22Rv1 (cell line): ENCODE results near the gene RYK.

Experiments
- ZFX ChIP-seq: fragments of 450-650 bp; IDR thresholded peaks from 2 replicates; pipeline ENCODE4 v1.6.1; 2017; ENCODE audit warnings: antibody characterized with exemption, borderline replicate concordance
- TF ChIP-seq, protein P1 (sequence below): fragments of 450-650 bp; IDR thresholded peaks from 2 replicates; pipeline ENCODE4 v1.5.1; 2017; ENCODE audit warnings: mild to moderate bottlenecking

- TF ChIP-seq, protein P1, sequence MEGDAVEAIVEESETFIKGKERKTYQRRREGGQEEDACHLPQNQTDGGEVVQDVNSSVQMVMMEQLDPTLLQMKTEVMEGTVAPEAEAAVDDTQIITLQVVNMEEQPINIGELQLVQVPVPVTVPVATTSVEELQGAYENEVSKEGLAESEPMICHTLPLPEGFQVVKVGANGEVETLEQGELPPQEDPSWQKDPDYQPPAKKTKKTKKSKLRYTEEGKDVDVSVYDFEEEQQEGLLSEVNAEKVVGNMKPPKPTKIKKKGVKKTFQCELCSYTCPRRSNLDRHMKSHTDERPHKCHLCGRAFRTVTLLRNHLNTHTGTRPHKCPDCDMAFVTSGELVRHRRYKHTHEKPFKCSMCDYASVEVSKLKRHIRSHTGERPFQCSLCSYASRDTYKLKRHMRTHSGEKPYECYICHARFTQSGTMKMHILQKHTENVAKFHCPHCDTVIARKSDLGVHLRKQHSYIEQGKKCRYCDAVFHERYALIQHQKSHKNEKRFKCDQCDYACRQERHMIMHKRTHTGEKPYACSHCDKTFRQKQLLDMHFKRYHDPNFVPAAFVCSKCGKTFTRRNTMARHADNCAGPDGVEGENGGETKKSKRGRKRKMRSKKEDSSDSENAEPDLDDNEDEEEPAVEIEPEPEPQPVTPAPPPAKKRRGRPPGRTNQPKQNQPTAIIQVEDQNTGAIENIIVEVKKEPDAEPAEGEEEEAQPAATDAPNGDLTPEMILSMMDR: no peak
- TF ChIP-seq ZFX: no peak
Measured at GRCh38 chr3:134147411-134147810, 103.2 kb downstream of the RYK start.
